B cell (primary cell): ENCODE data around the gene SFT2D1. TPM values are rescaled to one million over a fixed set of nuclear protein-coding genes. Genes with fewer than 3 reads are reported as not detected.

Source experiments
- ATAC-seq: fragments of 200-7000 bp; cut with Tn5 transposase; one replicate; pipeline ENCODE4 v1.10.0; 2021; ENCODE audit warnings: low read depth, mild to moderate bottlenecking, moderate number of reproducible peaks, moderate library complexity
- CTCF ChIA-PET: fragments of 350-600 bp; sonication (Branson Sonifier 250); formaldehyde crosslinking; loops from one replicate; lab custom pipeline; 2021; ENCODE audit warnings: antibody characterized with exemption, inconsistent platforms; lab: Charles Lee
- POLR2A ChIA-PET: fragments of 350-600 bp; sonication (Branson Sonifier 250); formaldehyde crosslinking; loops from one replicate; lab custom pipeline; 2021; ENCODE audit warnings: antibody characterized with exemption; lab: Charles Lee
- DNase-seq: peaks from one replicate; pipeline ENCODE4 v3.0.0; 2013
- H2AFZ ChIP-seq: 2 replicates; pipeline ENCODE4 v1.6.1; 2012; ENCODE audit warnings: mild to moderate bottlenecking, low read depth, low read length; ENCODE audit not compliant: insufficient read depth, poor library complexity, severe bottlenecking
- H3K27ac ChIP-seq, 2 donors: 1 replicate in 1 of 2; 2 replicates in 1 of 2; pipeline ENCODE4 v1.5.1; 2012 to 2013; ENCODE audit warnings: low read length in 2 of 2, mild to moderate bottlenecking in 2 of 2, moderate library complexity in 1 of 2
- H3K27me3 ChIP-seq, 4 experiments: fragments of 200-600 bp in 1 of 4; sonication (generic) in 1 of 4; replicated peaks in 1 of 4; 1 replicate in 2 of 4; 2 replicates in 2 of 4; pipeline versions ENCODE4 v1.6.1 to v1.7.0; 2013 to 2016; ENCODE audit warnings: low read length in 3 of 4, mild to moderate bottlenecking in 2 of 4, mixed read lengths in 1 of 4, moderate library complexity in 1 of 4; ENCODE audit not compliant: insufficient read depth in 4 of 4, control insufficient read depth in 3 of 4; ENCODE audit errors: control extremely low read depth in 1 of 4
- H3K36me3 ChIP-seq, 2 experiments: replicated peaks in 1 of 2; 1 replicate in 1 of 2; 2 replicates in 1 of 2; pipeline versions ENCODE4 v1.6.1 to v1.7.1; 2013; ENCODE audit warnings: low read length in 1 of 2; ENCODE audit not compliant: insufficient read depth in 2 of 2, control insufficient read depth in 1 of 2; ENCODE audit errors: control extremely low read depth in 1 of 2, extremely low read depth in 1 of 2
- H3K4me1 ChIP-seq, 2 donors: fragments of 200-600 bp in 1 of 2; sonication (generic) in 1 of 2; 1 replicate in 1 of 2; 2 replicates in 1 of 2; pipeline versions ENCODE4 v1.5.1 to v1.6.1; 2013 to 2017; ENCODE audit warnings: low read length in 2 of 2; ENCODE audit not compliant: control insufficient read depth in 2 of 2, insufficient read depth in 2 of 2
- H3K4me2 ChIP-seq: replicated peaks from 2 replicates; pipeline ENCODE3; 2012; ENCODE audit warnings: mild to moderate bottlenecking, low read depth, low read length; ENCODE audit not compliant: poor library complexity, severe bottlenecking
- H3K4me3 ChIP-seq, 5 experiments: fragments of 200-600 bp in 1 of 5; sonication (generic) in 1 of 5; 1 replicate in 3 of 5; 2 replicates in 2 of 5; pipeline versions ENCODE4 v1.5.1 to v1.7.0; 2011 to 2016; ENCODE audit warnings: low read length in 4 of 5, mild to moderate bottlenecking in 4 of 5, low read depth in 2 of 5, control low read depth in 1 of 5, moderate library complexity in 1 of 5; ENCODE audit not compliant: insufficient read depth in 1 of 5; ENCODE audit errors: control extremely low read depth in 1 of 5, extremely low read depth in 1 of 5
- H3K79me2 ChIP-seq: fragments of 200-600 bp; sonication (generic); one replicate; pipeline ENCODE4 v1.6.0; 2016; ENCODE audit warnings: low read length; ENCODE audit not compliant: control insufficient read depth, insufficient read depth
- H3K9ac ChIP-seq: fragments of 200-600 bp; sonication (generic); 2 replicates; pipeline ENCODE4 v1.6.1; 2017; ENCODE audit warnings: mild to moderate bottlenecking, low read length, moderate library complexity
- H3K9me3 ChIP-seq, 3 donors: one replicate each; pipeline versions ENCODE4 v1.6.1 to v1.7.1; 2013; ENCODE audit warnings: low read length in 2 of 3; ENCODE audit not compliant: control insufficient read depth in 2 of 3, insufficient read depth in 1 of 3; ENCODE audit errors: control extremely low read depth in 1 of 3
- H4K20me1 ChIP-seq: 2 replicates; pipeline ENCODE4 v1.6.0; 2012; ENCODE audit warnings: mild to moderate bottlenecking, low read length; ENCODE audit not compliant: insufficient read depth, control insufficient read depth, poor library complexity, severe bottlenecking
- H3K27ac Mint-ChIP-seq: one replicate; pipeline ENCODE4 v1.8.0; 2021; ENCODE audit warnings: mixed read lengths
- H3K27me3 Mint-ChIP-seq: one replicate; pipeline ENCODE4 v1.8.0; 2021; ENCODE audit warnings: mixed read lengths
- H3K4me1 Mint-ChIP-seq: one replicate; pipeline ENCODE4 v1.8.0; 2021; ENCODE audit warnings: mixed read lengths
- H3K4me3 Mint-ChIP-seq: one replicate; pipeline ENCODE4 v1.8.0; 2021; ENCODE audit warnings: mixed read lengths
- H3K9me3 Mint-ChIP-seq: one replicate; pipeline ENCODE4 v1.8.0; 2022; ENCODE audit warnings: mixed read lengths; ENCODE audit not compliant: insufficient read depth
- WGBS: methylation state at CpG from one replicate; pipeline ENCODE4 v1.1.5; 2013; ENCODE audit warnings: missing lambda C conversion rate; ENCODE audit not compliant: insufficient coverage; 5-methylcytosine and 5-hydroxymethylcytosine counted together
- intact Hi-C: fragments of 100-400 bp; cut with micrococcal nuclease; formaldehyde crosslinking; loops from one replicate; pipeline ENCODE4 v1.10.0; 2022
- polyA plus RNA-seq: library from polyadenylated mRNA; depleted of rRNA; stranded (reverse); fragments of >200 nt; gene quantifications from 2 replicates; pipeline ENCODE4 v1.2.3, GENCODE V29; 2012
- total RNA-seq, 2 donors: library from RNA; stranded (reverse); fragments of 120-200 nt in 1 of 2; gene quantifications; 1 replicate in 1 of 2; 2 replicates in 1 of 2; pipeline versions ENCODE4 v1.2.3 to v1.2.4, GENCODE V29; 2013 to 2022
- TF ChIP-seq, protein P1 (sequence below): fragments of 200-600 bp; IDR thresholded peaks from one replicate; pipeline ENCODE4 v1.8.0; 2022; ENCODE audit warnings: antibody characterized with exemption, mild to moderate bottlenecking

Gene SFT2D1
- total and polyA plus RNA-seq, 2 donors (not counting 1 experiment from before 2014, with no cell fraction given), result 38.2 to 59.0 TPM

DNA sequence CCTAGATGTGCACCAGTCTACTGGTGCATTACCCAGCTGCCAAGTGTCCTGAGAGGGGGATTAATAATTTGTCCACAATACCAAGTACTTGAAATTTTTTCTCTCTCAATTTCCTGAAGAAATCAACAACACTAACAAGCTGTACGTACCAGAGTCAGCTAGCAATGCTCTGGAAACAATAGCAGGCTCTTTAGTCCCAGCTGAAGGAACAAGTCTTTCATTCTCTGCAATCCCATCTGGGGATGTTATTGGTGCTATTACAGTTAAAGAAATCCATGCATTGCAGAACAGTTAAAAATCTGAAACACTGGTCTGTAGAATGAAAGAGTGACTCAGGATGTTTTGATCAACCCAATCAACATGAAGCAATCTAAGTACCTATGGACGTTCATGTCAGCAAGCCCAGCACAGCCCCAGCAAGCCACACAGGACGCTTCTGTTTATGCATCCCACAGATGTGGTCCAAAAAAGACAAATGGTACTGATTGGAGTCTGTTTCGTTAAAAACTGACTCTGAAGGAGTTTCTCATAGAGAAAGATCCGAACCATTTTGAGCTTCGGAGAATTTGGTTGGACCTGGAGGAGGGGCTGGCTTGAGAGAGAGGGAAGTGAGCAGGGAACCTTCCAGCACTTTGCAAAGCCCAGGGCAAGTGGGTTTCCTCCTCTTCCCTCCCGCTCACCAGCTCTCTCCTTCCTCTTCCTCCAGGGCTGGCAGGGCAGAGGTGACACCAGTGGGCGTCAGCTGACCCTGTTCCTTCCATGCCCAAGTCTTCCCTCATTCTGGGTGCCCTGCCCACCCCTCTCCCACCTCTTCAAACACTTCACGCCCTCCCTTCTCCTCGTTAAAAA is 46.1 kb downstream of the SFT2D1 start:
- POLR2A ChIA-PET, result interaction anchor here (0.7 kb wide), 1 partner anchor 10 kb away, joined by 4 read pairs; no protein-coding TSS in a partner anchor
- CTCF ChIA-PET, result interaction anchor here (1.2 to 2.3 kb wide), 3 partner anchors 14 to 104 kb away, joined by 3 to 10 read pairs (median 6); no protein-coding TSS in a partner anchor
- H3K4me3 Mint-ChIP-seq, result no peak overlapping the region

More for the DNA sequence above, 46.1 kb downstream of the SFT2D1 start:
- Histone ChIP-seq H3K4me2 (no peak overlapping the region), H3K36me3 (no peaks in the 10 kb centered on the region), H3K4me1 (peaks cover 5 to 10% of the 10 kb centered on the region in 2 donors), H4K20me1 (no peaks in the 10 kb centered on the region), H3K27me3 (peaks cover 0 to 3% (median 0%) of the 10 kb centered on the region in 4 experiments), H3K9me3 (no peaks in the 10 kb centered on the region), H3K4me3 (no peak overlapping the region), H2AFZ (no peak overlapping the region), H3K9ac (no peak overlapping the region), H3K79me2 (no peaks in the 10 kb centered on the region), H3K27ac (no peak overlapping the region)
- no peaks in the 10 kb centered on the region for H3K9me3 Mint-ChIP-seq
- no peak overlapping the region for H3K27ac Mint-ChIP-seq
- TF ChIP-seq, protein P1, sequence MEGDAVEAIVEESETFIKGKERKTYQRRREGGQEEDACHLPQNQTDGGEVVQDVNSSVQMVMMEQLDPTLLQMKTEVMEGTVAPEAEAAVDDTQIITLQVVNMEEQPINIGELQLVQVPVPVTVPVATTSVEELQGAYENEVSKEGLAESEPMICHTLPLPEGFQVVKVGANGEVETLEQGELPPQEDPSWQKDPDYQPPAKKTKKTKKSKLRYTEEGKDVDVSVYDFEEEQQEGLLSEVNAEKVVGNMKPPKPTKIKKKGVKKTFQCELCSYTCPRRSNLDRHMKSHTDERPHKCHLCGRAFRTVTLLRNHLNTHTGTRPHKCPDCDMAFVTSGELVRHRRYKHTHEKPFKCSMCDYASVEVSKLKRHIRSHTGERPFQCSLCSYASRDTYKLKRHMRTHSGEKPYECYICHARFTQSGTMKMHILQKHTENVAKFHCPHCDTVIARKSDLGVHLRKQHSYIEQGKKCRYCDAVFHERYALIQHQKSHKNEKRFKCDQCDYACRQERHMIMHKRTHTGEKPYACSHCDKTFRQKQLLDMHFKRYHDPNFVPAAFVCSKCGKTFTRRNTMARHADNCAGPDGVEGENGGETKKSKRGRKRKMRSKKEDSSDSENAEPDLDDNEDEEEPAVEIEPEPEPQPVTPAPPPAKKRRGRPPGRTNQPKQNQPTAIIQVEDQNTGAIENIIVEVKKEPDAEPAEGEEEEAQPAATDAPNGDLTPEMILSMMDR, result no peak
- intact Hi-C loops, result no loop called here
- WGBS, result 87% methylated on average over 7 of the region's 10 CpGs
- DNase-seq, result no peak
- ATAC-seq, result no peak
- H3K27me3 Mint-ChIP-seq, result peaks cover 26% of the 10 kb centered on the region
- peaks cover 19% of the 10 kb centered on the region for H3K4me1 Mint-ChIP-seq
